Naive B cell (primary cell): ENCODE results near the gene DDX25. TPM values are rescaled to one million over a fixed set of nuclear protein-coding genes. Genes with fewer than 3 reads are reported as not detected.

ENCODE experiments used
- ATAC-seq, 2 donors: fragments of 150-1000 bp; cut with Tn5 transposase; 2 replicates each; pipeline ENCODE4 v1.10.0; 2021; ENCODE audit warnings: low read depth in 2 of 2, mild to moderate bottlenecking in 2 of 2, moderate library complexity in 2 of 2
- DNase-seq: peaks from one replicate; pipeline ENCODE4 v3.0.0; 2022
- H3K27ac Mint-ChIP-seq, 6 donors: one replicate each; pipeline ENCODE4 v1.8.0; 2020 to 2022; ENCODE audit warnings: mild to moderate bottlenecking in 6 of 6, mixed read lengths in 6 of 6, moderate library complexity in 5 of 6, inconsistent platforms in 2 of 6
- H3K27me3 Mint-ChIP-seq, 3 donors: one replicate each; pipeline ENCODE4 v1.8.0; 2021 to 2022; ENCODE audit warnings: mixed read lengths in 3 of 3, mild to moderate bottlenecking in 1 of 3
- H3K36me3 Mint-ChIP-seq, 2 donors: one replicate each; pipeline ENCODE4 v1.8.0; 2020 to 2022; ENCODE audit warnings: mixed read lengths in 2 of 2, inconsistent platforms in 1 of 2, mild to moderate bottlenecking in 1 of 2
- H3K4me1 Mint-ChIP-seq, 3 donors: one replicate each; pipeline ENCODE4 v1.8.0; 2020 to 2022; ENCODE audit warnings: mixed read lengths in 3 of 3, inconsistent platforms in 1 of 3, mild to moderate bottlenecking in 1 of 3, moderate library complexity in 1 of 3
- H3K4me3 Mint-ChIP-seq, 8 donors: one replicate each; pipeline ENCODE4 v1.8.0; 2020 to 2022; ENCODE audit warnings: mild to moderate bottlenecking in 8 of 8, mixed read lengths in 8 of 8, moderate library complexity in 8 of 8, inconsistent platforms in 2 of 8
- H3K9me3 Mint-ChIP-seq, 7 donors: one replicate each; pipeline ENCODE4 v1.8.0; 2020 to 2022; ENCODE audit warnings: mixed read lengths in 7 of 7, mild to moderate bottlenecking in 5 of 7, inconsistent platforms in 2 of 7, moderate library complexity in 1 of 7
- polyA plus RNA-seq, 6 donors: library from polyadenylated mRNA; unstranded; fragments of 300-500 nt; fragmentation: Illumina TruSeq; gene quantifications; one replicate each; pipeline ENCODE4 v1.2.3, GENCODE V29; 2021; ENCODE audit warnings: low read depth in 6 of 6

DDX25 gene
- polyA plus RNA-seq, 6 donors from 2014 or later, result 0.34 TPM; not detected in 5

DNA sequence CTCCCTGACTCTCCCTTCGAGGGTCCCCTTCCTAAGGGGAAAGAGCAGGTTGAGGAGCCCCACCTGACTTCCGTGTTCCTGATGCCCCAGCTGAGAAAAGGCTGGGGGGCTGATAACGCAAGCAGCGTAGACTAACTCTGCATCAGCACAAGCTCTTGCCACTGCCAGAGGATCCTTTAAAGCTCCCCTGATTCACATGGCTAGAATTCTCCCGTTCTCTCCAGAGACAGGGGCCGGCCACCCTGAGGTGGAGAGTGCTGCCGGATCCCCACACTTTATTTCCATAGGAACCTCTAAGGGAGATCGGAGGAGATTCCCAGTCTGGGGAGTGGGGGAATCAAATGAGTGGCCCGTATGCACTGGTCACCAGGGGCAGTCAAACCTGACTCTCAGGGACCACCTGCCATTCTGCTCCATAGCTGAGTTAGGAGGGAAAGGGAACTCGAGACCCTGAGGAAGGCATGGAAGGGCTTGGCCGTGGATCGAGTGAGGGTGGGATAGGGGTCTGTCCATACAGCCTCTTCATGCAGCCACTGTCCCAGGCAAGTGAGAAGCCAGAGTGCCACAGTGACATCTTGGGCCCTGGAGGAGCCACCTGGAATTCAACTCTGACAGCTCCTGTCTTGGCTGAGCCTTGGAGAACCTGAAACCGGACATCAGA, 40.2 kb downstream of the DDX25 start:
- no peak overlapping the region for H3K4me3 Mint-ChIP-seq
- no peak overlapping the region for H3K27ac Mint-ChIP-seq
- peaks cover 0 to 4% (median 0%) of the 10 kb centered on the region in 3 donors for H3K4me1 Mint-ChIP-seq
- DNase-seq (no peak), ATAC-seq (no peak)
- no peaks in the 10 kb centered on the region for H3K36me3 Mint-ChIP-seq
- peaks cover 0 to 24% (median 12%) of the 10 kb centered on the region in 3 donors for H3K27me3 Mint-ChIP-seq
- H3K9me3 Mint-ChIP-seq, result no peaks in the 10 kb centered on the region

DNA sequence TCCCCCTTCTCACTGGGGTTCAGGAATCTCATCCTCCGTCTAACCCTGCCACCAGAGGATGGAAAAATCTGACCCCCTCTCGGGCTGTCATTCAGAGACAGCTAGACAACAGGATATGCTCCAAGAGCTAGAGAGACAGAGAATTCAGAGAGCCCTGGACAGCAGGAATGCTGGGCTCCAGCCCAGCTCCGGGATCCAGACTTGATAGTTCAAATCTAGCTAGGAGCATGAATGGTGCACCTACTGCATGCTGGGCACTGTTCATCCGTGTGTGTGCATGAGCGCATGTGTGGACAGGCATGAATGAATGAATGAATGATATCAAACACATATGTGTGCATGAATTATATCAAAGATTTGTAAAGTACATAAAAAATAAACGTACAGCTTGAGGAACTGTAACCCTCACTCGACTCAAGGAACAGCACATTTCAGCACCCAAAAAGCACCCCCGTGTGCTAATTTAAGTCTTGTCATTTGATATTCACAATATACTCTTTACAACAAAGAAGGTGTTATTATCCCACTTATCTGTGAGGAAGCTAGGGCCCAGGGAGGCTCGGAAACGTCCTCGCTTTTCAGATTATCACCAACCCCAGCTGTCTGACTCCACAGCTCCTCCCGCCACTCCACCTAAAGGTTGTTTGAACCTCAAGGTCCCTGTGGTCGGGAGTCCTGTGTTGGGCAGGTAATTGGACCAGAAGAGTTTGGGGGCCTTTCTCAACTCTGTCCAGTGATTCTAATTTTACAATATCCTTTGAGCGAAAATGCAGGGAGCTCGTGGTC, 40.9 kb downstream of the DDX25 start:
- peaks cover 0 to 24% (median 12%) of the 10 kb centered on the region in 3 donors for H3K27me3 Mint-ChIP-seq
- H3K4me3 Mint-ChIP-seq, result no peak overlapping the region
- DNase-seq (no peak), ATAC-seq (no peak)
- H3K36me3 Mint-ChIP-seq, result no peaks in the 10 kb centered on the region
- H3K27ac Mint-ChIP-seq, result no peak overlapping the region
- peaks cover 0 to 4% (median 0%) of the 10 kb centered on the region in 3 donors for H3K4me1 Mint-ChIP-seq
- no peaks in the 10 kb centered on the region for H3K9me3 Mint-ChIP-seq

DNA sequence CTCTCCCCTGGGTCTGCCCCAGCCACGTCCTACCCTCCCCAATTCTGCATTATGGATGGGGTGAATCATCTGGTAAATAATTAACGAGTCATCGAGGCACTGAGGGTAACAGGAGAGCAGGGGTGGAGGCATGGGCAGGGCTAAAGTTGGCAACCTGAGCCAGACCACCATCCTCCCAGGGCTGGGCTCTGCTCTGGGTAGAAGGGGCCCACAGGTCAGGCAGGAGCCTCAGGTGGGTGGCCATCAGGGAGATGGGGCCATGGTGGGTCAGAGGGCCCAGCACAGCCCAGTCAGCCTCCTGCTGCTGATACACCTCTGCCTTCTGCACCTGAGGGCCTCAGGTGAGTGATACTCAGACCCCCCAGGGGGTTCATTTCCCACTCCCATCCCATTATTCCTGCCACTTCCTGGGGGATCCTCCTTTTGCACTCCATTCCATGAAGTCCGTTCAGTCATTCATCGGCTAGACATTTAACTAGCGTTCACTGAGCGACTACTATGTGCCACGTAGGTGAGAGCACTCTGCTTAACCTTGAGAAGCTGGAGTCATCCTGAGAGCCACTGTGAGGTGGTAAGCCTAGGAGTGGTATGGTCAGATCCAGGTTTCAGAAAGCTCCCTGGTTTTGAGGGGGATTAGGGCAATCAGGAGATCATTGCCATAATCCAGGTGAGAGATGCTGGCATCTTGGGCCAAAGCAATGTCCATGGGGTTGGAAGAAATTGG, 41.7 kb downstream of the DDX25 start, which contains the start of gene VSIG10L2:
VSIG10L2 (plus strand) TSS at position 248 of the 724 bp plus-strand sequence; CDS start at position 260, 12 bp downstream.
- Mint-ChIP-seq H3K4me1 (peaks cover 0 to 4% (median 0%) of the 10 kb centered on the region in 3 donors), H3K4me3 (peak within 1 kb of the TSS in 1 of 8 donors; percentile 74), H3K36me3 (no peaks in the 10 kb centered on the region), H3K9me3 (no peaks in the 10 kb centered on the region), H3K27ac (no peak within 1 kb of the TSS), H3K27me3 (peaks cover 0 to 25% (median 12%) of the 10 kb centered on the region in 3 donors)
- no peak for DNase-seq
- no peak for ATAC-seq

DNA sequence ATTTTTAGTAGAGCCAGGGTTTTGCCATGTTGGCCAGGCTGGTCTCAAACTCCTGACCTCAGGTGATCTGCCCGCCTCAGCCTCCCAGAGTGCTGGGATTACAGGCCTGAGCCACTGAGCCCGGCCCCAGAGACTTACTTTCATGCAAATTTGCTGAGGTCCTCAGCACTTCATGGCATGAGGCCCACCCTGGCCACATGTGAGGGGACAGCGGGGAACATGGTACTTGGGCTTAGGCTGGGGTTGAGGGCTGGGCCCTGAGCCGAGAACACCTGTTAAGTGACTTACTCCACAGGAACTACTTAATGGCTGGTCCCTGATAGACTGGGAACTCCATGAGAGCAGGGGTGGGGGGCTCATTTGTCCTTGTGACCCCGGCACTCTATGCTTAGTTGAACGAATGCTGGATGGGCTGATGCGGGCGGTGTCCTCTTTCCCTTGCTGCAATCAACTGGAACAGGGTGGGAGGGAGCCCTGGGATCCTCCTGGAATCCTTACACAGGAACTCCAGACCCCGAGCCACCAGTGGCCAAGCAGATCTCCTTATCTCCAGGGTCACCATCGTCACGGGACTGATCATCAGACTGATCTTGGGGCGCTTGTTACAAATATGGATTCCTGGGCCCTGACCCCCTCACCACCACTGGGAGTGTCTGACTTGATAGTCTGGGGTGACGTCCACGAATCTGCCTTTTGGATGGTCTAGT, 42.6 kb downstream of the DDX25 start:
- peaks cover 0 to 4% (median 0%) of the 10 kb centered on the region in 3 donors for H3K4me1 Mint-ChIP-seq
- peaks cover 0 to 30% (median 17%) of the 10 kb centered on the region in 3 donors for H3K27me3 Mint-ChIP-seq
- no peaks in the 10 kb centered on the region for H3K9me3 Mint-ChIP-seq
- H3K27ac Mint-ChIP-seq, result no peak overlapping the region
- ATAC-seq, result no peak
- no peak overlapping the region for H3K4me3 Mint-ChIP-seq
- DNase-seq, result no peak
- H3K36me3 Mint-ChIP-seq, result no peaks in the 10 kb centered on the region

DNA sequence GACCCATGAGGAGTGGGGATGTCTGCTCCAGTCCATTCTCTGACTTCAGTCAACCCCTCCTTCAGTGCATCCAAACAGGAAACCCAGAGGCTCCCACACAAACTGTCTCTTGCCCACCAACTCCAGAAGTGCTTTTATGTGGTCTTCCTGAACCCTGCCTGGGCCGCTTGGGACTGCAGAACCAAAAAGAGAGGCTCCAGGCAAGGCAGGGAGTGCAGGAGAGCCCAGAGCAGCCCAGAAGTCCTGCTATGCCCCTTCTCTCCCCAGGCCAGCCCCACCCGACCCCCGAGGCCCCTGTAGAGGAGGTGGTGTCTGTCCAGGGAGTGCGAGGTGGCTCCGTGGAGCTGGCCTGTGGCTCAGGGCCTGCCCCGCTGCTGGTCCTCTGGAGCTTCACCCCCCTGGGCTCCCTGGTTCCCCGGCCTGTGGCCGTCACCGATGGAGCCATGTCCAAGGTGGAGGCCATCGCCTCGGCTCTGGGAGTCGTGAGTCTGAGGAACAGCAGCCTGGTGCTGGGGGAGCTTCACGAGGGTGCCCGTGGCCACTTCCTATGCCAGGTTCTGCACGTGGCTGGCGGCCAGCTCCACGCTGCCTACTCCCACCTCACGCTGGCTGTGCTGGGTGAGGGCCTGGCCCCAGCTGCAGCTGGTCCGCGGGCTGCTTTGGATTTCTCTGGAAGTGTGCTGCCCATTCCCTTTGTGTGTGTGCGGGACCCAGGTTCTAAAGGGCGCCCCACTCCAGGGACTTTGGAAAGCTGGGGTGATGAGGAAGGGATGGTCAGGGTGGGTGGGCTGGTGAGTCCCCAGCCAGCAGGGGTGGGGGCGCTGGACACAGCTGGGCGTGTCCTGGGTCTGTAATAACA, 43.3 kb downstream of the DDX25 start:
- Mint-ChIP-seq H3K4me1 (peaks cover 0 to 4% (median 0%) of the 10 kb centered on the region in 3 donors), H3K4me3 (no peak overlapping the region), H3K9me3 (no peaks in the 10 kb centered on the region), H3K27me3 (peaks cover 0 to 22% (median 17%) of the 10 kb centered on the region in 3 donors), H3K36me3 (no peaks in the 10 kb centered on the region), H3K27ac (no peak overlapping the region)
- ATAC-seq (no peak), DNase-seq (no peak)

DNA sequence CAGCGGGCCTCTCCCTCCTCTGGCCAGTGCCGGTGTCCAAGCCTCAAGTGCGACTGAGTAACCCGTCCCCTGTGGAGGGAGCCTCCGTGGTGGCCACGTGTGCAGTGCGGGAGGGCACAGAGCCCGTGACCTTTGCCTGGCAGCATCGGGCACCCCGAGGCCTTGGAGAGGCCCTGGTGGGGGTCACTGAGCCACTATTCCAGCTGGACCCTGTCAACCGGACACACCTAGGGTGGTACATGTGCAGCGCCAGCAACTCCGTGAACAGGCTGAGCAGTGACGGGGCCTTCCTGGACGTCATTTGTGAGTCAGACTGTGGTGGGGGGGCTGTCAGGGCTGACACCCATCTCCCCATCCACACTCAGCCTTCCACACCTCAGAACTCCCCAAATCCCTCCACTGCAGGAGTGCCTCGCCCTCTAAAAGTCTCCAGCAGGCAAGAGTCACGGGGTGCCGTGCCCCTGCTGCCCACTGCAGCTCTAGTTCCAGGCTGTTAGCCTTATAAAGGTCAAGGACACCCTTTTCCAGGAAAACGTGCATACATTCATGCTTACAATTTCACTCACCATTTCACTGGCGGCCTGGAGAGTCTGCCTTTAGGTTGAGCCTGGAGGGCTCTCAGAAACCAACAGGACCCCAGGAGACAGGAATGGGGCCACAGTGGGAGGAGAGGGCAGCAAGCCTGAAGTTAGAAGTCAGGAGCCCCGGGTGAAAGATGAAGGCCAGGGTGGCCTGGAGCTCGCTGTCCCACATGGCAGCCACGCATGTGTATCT, 44.2 kb downstream of the DDX25 start:
- no peaks in the 10 kb centered on the region for H3K9me3 Mint-ChIP-seq
- no peak overlapping the region for H3K4me3 Mint-ChIP-seq
- DNase-seq, result no peak
- peaks cover 0 to 4% (median 0%) of the 10 kb centered on the region in 3 donors for H3K4me1 Mint-ChIP-seq
- no peak for ATAC-seq
- H3K27ac Mint-ChIP-seq, result peak overlapping the region in 1 of 6 donors; percentile 56
- H3K27me3 Mint-ChIP-seq, result peaks cover 0 to 21% (median 17%) of the 10 kb centered on the region in 3 donors
- H3K36me3 Mint-ChIP-seq, result no peaks in the 10 kb centered on the region

DNA sequence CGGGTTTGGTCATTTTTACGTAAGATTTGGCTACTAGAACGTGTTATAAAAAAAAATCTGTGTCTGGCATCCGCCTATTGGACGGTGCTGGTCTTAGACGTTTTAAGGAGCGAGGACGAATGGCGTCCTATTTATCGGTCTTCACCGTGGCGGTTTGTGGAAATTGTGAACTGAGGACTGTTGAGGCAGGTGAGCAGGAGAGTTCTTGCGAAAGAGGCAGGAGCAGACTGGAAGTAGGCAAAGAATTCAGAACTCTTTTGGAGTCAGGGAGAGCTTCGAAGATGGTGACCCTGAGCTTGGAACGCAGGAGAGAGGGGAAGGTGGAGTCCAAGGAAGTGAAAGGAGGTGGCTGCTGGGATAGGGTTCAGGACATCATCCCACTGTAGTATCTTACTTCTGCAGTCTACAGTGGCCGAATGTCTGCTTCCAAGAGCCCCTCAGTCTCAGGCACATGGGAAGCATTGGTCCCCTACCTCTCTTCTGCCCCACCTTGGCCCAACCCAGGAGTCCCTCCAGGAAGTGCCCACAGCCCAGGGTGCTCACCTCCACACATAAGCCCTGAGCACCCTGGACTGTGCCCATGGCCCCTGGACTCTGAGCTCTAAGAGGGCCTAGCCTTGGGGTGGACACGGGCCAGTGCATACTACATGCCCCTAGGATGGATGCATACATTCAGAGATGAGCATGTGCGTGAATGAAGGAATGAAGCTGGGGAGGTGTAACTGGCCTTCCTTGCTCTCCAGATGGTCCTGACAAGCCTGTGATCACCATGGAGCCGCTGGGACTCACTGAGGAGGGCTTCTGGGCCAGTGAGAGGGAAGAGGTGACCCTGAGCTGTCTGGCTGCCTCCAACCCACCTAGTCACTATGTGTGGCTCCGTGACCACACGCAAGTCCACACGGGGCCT, 45.2 kb downstream of the DDX25 start:
- Mint-ChIP-seq H3K4me3 (no peak overlapping the region), H3K27me3 (peaks cover 0 to 16% (median 11%) of the 10 kb centered on the region in 3 donors), H3K4me1 (peaks cover 0 to 4% (median 0%) of the 10 kb centered on the region in 3 donors)

DNA sequence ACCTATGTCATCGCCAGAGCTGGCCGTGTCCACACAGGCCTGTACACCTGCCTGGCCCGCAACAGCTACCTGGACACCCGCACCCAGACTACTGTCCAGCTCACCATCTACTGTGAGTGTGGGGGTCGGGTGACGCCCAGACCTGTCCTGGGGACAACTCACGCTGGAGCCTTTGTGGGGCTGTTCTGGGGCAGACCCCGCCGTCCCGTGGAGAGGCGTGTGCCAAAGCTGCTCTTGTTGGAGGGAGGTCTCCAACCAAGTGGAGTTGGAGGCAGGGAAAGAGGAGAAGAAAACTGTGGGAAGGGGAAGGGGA, 45.8 kb downstream of the DDX25 start:
- H3K9me3 Mint-ChIP-seq, result no peaks in the 10 kb centered on the region
- DNase-seq (no peak), ATAC-seq (no peak)
- no peak overlapping the region for H3K4me3 Mint-ChIP-seq
- H3K36me3 Mint-ChIP-seq, result no peaks in the 10 kb centered on the region
- H3K4me1 Mint-ChIP-seq, result peaks cover 0 to 4% (median 0%) of the 10 kb centered on the region in 3 donors
- no peak overlapping the region for H3K27ac Mint-ChIP-seq
- peaks cover 0 to 16% (median 12%) of the 10 kb centered on the region in 3 donors for H3K27me3 Mint-ChIP-seq

More for the DNA sequence above, 45.2 kb downstream of the DDX25 start:
- no peak overlapping the region for H3K27ac Mint-ChIP-seq
- ATAC-seq (no peak), DNase-seq (no peak)
- H3K9me3 Mint-ChIP-seq, result no peaks in the 10 kb centered on the region
- no peaks in the 10 kb centered on the region for H3K36me3 Mint-ChIP-seq

DNA sequence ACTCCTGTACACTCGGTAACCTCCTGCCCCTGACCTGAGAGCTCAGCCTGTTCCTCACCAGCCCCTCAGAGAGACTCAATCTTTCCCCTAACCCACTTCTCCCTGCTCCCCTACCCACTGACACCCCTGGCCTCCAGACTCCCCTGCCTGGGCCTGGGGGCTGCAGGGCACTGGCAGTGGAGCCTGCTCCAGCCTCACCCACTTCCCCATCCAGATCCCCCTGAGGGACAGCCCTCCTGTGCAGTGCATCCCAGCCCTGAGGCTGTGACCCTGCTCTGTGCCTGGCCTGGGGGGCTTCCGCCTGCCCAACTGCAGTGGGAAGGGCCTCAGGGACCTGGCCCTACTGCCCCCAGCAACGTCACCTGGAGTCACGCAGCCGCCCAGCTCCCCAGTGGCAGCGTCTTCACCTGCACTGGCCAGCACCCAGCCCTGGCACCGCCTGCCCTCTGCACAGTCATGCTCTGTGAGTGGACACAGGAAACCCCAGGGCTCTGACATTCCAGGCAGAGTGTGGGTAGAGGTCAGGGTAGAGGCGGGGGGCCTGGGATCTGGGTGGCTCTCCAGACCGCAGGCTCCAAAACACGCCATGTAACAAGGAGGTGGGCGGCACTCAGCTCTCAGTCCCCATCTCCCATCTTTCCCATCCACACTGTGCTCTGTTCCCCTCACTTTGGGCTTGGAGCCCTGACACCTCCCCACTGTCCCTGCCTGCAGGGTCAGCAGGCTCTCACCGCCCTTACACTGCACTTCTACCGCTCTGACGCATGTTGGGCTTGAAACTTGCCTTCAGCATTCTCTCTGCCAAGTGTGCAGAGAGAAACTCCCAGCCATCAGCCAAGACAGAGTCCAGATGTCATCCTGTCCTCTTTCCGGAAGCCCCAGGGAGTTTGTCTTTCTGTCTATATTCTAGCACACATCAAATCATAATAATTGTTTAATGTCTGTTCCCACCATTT, 46.7 kb downstream of the DDX25 start:
- no peak overlapping the region for H3K4me3 Mint-ChIP-seq
- no peaks in the 10 kb centered on the region for H3K9me3 Mint-ChIP-seq
- no peak overlapping the region for H3K27ac Mint-ChIP-seq
- H3K4me1 Mint-ChIP-seq, result peaks cover 0 to 4% (median 0%) of the 10 kb centered on the region in 3 donors
- ATAC-seq (no peak), DNase-seq (no peak)
- H3K36me3 Mint-ChIP-seq, result no peaks in the 10 kb centered on the region
- H3K27me3 Mint-ChIP-seq, result peaks cover 0 to 23% (median 18%) of the 10 kb centered on the region in 3 donors

DNA sequence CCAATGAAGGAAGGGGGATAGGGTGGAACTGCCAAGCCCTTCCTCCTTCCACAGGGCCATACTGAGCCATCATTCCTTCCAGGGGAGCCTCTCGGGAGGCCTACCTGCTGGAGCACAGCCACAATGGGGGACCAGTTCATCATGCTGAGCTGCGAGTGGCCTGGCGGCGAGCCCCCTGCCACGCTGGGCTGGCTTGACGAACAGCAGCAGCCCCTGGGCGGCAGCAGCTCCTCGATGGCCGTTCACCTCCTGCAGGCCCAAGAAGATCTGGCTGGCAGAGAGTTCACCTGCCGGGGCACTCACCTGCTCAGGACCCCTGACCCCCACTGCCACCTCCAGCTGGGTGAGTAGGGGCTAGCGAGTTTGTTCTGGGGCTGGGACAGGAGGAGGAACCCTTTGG, 47.4 kb downstream of the DDX25 start:
- H3K27ac Mint-ChIP-seq, result peak overlapping the region in 1 of 6 donors; percentile 20

More for the DNA sequence above, 47.4 kb downstream of the DDX25 start:
- Mint-ChIP-seq H3K4me3 (no peak overlapping the region), H3K27me3 (peaks cover 0 to 31% (median 19%) of the 10 kb centered on the region in 3 donors), H3K9me3 (no peaks in the 10 kb centered on the region), H3K36me3 (no peaks in the 10 kb centered on the region), H3K4me1 (peaks cover 0 to 4% (median 0%) of the 10 kb centered on the region in 3 donors)
- DNase-seq (no peak), ATAC-seq (no peak)
